Uterus (tissue), 2 donors: ENCODE results near the gene SDHAF1.

Source experiments
- POLR2A ChIP-seq, 2 donors: fragments of 450-650 bp; IDR thresholded peaks; one replicate each; pipeline ENCODE4 v1.6.1; 2016; ENCODE audit warnings: antibody characterized with exemption in 2 of 2, mild to moderate bottlenecking in 1 of 2, moderate library complexity in 1 of 2
- TF ChIP-seq, protein P1 (sequence below), 4 experiments: fragments of 200-600 bp in 2 of 4; fragments of 450-650 bp in 2 of 4; sonication (generic) in 2 of 4; IDR thresholded peaks; one replicate each; pipeline ENCODE4 v1.5.1; 2016 to 2019; ENCODE audit warnings: antibody characterized with exemption in 4 of 4, mild to moderate bottlenecking in 2 of 4, moderate library complexity in 1 of 4

DNA sequence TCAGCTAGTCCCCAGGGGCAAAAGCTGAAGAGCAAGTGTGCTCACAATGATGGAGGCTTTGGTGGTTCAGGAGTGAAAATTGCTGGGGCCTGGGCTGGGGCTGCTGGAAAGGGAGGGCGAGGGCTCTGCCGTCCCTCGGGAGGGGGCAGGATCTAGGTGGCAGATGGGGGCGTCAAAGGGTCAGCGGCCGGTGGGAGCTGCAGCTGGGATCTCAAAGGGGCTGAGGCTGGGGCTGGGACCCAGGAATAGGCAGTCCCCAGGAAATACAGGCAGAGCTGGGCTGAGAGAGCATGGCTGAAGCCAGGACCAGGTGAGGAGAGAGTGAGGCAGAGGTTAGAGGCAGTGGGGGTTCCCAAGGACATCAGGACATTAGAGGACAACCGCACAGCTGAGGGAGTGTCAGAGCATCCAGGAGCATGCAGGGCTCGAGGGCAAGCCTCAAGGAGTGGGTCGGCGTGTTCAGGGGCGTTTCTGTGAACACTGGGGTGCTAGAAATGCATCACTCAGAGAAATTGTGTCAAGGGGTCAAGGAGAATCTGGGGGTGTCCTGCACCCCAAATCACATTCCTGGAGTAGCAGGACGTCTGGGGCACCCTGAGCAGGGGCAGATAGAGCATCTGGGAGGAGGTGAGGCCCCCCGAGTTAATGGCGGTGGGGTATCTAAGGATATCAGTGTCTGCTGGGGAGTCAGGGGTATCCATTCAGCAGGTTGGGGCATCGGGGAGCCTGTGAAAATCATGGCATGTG lies 14.8 kb downstream of the SDHAF1 start:
- TF ChIP-seq, protein P1, sequence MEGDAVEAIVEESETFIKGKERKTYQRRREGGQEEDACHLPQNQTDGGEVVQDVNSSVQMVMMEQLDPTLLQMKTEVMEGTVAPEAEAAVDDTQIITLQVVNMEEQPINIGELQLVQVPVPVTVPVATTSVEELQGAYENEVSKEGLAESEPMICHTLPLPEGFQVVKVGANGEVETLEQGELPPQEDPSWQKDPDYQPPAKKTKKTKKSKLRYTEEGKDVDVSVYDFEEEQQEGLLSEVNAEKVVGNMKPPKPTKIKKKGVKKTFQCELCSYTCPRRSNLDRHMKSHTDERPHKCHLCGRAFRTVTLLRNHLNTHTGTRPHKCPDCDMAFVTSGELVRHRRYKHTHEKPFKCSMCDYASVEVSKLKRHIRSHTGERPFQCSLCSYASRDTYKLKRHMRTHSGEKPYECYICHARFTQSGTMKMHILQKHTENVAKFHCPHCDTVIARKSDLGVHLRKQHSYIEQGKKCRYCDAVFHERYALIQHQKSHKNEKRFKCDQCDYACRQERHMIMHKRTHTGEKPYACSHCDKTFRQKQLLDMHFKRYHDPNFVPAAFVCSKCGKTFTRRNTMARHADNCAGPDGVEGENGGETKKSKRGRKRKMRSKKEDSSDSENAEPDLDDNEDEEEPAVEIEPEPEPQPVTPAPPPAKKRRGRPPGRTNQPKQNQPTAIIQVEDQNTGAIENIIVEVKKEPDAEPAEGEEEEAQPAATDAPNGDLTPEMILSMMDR (IDR thresholded peaks at IDR 0.05) = no peak
- no peak for TF ChIP-seq POLR2A (IDR thresholded peaks at IDR 0.05)
